ENCODE results near the gene SDE2.
"Not testable (repeated sequence)": the region's sequence is repeated elsewhere in the genome, so short reads cannot be mapped to it uniquely, and the experiment has no call there.

SDE2 gene

DNA sequence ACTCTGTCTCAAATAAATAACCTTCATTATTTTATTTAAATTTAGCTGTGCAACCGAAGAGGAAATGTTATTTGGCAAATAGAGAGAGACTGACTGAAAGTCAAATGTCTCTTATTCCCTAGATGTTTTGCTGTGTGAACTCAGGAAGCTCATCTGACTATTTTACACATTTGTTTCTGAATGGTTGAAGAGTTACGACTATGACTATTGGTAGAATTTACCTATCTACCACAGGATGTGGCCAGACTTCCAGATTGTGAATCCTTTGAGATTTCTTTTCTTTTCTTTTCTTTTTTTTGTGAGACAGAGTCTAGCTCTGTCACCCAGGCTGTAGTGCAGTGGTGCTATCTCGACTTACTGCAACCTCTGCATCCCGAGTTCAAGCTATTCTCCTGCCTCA, 5.3 kb upstream of the SDE2 start:
- DNase-seq: no peak

DNA sequence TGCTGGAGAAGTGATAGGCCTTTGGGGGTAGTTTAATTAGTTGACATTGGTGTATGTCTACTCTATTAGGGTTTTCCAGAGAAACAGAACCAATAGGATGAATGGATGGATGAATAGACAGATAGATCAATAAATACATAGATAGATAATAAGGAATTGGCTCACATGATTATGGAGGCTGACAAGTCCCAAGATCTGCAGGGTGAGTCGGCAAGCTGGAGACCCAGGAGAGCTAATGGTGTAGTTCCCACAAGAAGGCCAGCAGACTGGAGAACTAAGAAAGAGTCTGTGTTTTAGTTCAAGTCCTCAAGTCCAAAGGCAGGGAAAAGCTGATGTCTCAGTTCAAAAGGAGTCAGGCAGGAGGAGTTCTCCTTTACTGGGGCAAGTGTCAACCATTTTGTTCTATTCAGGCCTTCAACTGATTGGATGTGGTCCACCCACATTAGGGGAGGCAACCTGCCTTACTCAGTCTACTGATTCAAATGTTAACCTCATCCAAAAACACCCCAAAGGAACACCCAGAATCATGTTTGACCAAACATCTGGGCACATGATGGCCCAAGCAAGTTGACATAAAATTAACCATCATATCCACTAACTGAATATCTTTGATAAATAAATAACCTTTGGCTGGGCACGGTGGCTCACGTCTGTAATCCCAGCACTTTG, 4.5 kb upstream of the SDE2 start:
- DNase-seq: no peak

DNA sequence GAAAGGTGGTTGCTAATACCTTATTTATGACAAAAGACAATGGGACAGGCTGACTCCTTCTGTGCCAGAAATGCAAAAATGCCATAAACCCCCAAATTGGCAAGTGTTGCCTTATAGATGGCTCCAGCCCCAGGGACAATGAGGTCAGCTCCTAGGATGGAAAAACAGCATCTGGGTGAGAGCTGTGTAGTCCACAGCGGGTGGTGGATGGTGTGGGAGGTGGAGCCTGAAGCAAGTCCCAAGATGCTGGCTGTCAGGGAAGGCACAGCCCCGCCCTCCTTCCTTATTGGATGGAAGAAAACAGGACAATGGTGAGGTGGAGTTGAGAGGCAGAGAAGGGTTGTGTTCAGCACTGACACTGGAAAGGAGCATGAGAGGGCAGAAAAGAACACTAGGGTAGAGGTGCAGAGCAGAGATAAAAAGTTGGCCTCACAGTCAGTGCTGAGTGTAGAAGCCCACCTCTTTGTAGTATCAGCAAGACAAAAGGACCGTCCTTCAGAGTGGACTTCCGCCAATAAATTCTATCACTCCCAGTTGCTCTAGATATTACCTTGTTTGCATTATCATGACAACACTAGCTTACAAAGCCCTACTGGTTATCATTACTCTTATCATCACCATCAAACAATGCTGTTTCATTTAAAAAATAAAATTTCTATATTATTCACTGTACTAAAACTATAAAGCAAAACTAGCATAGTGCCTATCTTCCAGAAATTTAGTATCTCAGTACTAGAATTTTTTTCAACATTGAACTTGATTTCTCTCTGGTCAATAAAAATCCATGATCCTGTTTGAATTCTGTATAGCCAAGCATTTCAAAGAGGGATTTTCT, 3.7 kb upstream of the SDE2 start:
- DNase-seq: no peak

DNA sequence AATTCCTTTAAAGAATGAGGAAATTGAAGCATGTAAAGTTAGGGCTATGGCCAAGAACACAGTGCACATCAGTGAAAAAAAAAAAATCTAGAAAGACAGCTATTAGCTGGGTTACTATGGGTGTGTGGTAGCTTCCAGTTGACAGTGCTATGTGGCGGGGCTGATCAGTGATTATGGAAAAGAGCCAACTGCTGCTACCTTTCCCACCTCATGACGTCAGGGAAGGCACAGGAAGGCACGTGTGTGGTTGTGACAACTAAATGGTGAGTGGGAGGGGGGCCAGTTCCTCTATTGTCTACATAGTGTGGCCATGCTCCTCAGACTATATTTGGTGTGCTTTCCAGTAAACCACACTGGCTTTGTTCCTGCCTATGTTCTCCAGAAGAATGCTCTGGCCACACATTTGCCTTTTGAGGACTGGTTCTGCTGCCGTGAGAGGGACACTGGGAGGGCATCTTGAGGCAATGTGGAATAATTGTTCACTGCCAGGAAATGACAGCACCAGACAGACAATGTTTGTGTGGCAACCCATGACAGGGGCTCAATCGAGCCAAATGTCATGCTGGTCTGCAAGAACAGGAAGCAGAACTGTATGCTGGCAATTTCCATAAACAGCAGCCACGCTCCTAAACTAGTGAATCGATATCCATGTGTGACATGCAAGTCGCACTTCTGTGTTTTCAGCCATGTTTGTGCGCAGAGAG, 3.0 kb upstream of the SDE2 start:
- DNase-seq: no peak

DNA sequence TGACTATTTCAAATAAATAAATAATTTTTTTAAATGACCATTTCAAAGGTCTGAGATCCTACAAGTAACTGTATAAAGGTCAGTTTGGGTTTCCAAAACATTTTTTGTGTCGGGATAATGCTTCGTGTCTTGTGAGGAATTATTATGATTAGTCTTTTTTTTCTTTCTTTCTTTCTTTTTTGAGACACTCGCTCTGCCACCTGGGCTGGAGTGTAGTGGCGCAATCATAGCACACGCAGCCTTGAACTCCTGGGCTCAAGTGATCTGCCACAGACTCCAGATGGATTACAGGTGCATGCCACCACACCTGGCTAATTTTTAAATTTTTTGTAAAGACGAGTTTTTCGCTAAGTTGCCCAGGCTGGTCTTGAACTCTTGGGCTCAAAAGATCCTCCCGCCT, 1.9 kb upstream of the SDE2 start:
- no peak for DNase-seq

DNA sequence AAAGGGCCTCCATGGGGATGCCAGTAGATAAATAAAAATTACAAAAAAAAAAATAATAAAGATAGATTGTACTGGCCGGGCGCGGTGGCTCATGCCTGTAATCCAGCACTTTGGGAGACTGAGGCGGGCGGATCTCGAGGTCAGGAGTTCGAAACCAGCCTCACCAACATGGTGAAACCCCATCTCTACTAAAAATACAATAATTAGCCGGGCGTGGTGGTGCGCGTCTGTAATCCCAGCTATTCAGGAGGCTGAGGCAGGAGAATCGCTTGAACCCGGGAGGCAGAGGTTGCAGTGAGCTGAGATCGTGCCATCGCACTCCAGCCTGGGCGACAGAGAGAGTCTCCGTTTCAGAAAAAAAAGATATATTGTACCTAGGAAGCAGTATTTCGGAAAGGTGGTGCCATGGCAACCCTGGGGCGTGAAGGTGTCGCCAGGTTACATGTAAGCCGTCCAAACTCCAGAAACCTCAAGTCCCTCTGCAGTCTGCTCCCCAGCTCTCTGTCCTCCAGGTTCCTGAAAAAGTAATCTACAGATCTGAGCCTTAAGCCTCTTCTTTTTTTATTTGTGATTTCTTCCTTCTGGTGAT, 1.4 kb upstream of the SDE2 start:
- not testable (repeated sequence) for DNase-seq

DNA sequence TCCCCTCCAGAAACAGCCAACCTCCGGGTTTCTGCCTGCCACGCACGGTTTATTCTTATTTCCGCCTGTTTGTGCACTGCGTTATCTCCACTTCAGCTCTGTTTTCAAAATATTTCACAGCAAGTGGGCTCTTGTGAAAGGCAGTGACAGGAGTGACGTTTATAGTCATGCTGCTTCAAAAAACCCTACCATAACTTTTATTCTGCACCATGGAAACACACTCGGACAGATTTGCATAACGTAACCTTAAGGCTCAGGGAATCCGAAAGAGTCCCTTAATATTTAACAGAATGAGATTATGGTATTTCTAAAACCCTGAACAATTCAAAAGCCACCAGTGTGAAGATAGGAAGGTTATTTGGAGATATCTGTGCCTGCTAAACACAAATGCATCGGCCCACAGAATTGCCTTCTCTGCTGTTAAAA, 782 bp upstream of the SDE2 start:
- no peak for DNase-seq

DNA sequence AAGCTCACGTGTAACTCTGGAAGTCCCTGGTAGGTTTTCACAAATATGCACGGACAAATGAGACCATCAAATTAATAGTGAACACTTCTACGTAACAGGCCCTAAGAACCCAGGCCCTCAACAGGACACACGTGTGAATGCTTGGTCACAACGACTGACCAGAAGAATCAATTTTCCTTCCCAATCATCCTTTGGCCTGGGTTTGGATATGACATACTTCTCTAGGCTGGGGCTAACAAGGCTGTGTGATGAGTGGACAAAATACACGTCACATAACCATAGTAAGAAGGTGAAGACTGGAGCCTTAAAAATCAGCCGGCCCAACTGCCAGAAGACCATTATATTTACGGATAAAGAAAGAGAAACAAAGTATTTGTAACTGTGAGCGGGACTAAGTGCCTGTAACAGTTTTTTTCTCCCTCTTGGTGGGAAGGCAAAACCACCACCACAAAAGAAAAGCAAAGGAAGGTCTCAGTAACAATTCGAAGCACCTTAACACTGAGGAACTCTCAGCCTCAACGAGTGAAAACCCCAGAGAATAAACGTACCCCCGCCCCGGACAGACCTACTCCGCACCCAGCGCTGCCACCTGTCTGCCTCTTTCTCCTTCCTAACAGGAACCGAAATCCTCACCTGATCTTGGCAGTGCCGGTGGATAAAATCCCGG, 450 bp downstream of the SDE2 start:
- no peak for DNase-seq

DNA sequence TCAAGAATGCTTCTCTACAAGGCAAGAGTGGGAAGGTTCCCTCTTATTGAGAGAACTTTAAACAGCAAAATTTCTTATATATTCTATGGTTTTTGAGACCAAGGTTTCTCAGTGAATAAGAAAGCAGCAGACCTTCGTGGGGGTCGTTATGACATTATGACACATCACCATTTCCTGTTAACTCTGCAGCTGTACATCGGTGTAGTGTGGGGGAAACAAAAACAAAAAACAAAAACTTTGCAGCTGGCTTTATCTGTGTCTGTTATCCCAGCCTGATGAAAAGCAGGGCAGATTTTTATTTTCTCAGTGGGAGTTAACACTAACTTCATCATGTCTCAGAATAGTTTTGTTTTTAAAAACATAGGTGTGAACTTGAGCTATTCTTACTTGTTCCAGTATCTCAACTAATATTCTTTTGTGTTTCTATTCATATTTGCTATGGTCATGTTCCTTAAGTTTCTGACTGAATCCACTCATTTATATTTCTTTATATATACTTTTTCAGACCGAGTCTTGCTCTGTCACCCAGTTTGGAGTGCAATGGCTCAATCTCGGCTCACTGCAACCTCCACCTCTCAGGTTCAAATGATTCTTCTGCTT, 2.1 kb downstream of the SDE2 start:
- no peak for DNase-seq

DNA sequence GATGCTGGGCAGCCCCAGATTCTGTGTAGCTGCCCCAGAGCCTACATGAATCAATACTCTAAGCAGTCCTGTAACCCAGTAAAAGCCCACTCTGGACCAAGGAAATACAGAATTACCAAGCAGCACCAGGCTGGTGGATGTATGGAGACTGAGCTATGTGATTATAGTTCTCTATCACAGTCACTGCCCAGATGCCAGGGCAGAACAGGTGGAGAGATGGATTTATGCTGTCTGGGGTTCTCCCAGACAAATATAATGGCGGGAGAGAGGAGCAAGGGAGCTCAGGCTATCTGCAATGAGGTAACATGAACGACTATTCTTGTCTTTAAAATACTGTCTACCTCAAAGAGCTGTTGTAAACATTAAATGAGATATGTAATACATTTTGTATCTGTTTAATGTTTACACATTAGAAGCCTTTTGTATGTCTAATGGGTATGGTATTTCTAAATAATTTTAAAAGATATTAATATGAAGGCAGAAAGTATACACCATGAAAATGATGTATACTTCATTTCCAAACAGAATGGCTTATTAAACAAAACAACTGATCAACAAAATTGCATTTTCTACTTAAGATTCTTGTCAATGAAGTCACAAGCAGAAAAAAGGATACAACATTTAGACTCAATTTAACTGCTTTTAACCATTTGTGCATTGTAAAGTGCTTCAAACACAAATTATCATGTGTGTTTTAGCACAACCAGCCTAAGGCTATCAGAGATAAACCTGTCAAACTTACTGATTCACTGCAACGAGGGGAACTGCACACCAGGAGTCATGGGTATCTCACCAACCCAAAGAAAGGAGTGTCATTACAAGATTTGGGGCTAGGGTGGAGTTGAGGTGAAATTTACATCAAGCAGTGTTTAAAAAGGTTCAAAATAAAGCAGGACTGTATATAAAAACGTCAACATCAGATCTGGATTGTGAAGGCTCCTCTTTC, 3.0 kb downstream of the SDE2 start:
- DNase-seq: no peak

DNA sequence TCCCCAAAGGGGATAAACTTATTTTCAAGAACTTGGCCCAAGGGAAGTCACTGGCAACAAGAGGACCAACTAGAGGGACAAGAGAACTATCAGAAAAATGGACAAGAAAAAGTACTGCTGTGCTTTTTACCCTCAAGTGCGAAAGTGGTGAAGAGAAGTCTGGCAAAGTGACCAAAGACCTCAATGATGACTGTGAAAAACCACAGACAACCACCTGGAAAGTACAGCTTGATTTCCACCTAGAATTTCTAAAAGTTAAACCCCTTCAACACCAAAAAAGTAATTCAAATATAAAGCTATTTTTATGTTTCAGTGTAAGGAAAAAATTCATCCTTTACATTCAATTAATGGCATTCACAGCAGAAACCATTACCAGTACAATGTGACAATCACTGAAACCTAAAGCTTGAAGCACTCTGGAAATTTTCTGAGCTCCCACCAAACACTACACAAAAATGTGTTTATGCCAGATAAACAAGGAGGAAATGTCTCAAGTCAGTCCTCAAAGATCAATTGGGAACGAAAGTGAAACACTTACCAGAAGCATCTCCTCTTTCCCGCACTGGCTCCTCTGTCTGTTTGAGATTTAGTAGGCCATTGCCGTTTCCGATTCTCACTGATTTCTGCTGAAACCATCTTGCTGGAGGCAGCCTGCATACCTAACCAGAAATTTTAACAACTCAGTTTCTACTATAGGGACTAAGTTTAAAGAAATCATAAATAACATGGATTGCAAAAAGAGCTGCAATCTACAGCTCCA, 8.3 kb downstream of the SDE2 start:
- no peak for DNase-seq

DNA sequence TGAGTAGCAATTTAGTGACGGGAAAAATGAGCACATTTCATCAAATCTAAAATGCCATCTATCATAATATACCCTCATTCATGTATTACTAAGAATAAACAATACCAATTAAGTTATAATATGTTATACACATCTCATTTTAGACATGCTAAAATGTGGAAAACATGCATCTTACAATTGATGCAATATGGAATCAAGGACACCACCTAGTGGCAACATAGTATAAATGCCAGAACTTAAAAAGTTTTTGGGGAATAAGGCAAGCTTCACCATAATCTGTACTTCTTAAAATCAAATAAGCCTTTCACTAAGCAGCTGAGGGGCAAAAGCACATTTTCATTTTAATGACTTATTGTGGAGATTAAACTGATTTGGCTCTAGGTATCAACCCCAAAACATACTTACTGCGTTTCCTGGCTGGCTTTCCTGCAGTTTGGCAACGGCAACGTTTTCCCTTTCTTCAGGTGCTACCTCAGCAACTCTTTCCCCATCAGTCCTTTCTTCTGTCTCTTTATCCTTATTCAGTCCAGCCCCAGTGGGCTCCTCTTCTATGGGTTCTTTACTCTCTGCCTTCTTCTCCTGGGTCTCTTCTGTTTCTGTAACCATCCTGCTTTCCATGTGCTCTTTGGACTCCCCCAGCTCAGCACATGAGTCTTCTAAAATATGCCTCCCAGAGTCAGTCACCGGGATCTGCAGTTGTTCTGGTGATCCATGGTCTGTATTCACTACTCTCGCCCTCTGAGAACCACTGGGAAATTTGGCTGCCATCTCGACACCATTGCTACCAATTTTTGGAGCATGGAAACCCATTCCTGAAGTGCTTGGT, 11.4 kb downstream of the SDE2 start:
- no peak for DNase-seq

DNA sequence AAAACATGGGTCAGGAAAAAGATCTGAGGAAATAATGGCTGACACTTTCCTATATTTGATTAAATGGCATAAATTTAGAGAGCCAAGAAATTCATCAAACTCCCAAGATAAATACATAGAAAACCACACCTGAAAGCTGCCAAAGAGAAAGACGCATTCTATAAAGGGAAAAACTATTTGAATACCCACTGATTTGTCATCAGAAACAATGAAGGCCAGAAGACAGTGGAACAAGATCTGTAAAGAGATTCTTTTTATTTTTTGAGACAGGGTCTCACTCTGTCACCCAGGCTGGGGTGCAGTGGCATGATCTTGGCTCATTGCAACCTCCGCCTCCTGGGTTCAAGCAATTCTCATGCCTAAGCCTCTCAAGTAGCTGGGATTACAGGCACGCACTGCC, 17.4 kb downstream of the SDE2 start:
- DNase-seq: no peak

DNA sequence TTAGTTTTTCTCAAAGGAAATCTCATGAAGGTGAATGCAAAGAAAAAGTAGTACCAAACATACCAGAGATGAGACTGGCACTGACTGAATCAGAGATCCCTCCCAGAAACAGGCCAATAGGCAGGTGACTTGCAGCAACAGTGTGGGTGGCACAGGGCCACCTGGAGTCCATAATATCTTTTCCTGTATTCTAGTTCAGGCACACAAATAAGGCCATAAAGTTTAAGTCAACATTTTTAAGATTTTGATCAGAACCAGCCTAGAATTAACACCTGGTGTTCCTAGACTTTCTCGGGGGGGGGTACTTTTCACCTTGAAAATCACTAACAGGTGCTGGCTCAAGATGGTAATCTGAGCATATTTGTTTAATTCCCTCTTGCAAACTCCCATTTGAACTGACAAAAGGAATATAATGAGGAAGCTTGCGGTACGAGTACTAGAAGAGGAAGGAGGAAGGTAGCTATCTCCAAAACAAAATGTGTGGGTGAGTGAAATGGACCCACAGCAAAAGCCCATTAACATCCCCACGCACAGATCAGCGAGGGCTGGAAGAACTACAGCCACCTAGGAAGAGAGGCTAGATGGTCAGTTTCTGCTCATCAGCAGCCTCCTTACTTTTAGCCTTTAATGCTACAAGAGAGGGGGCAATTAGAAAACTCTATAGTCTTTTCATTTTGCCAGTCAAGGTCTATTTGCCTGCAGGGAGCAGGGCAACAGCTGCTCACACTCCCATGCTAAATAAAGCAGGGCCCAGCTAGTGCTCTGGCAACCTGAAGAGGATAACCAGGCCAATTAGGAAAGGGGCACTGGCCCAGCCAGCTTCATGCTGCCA, 18.9 kb downstream of the SDE2 start:
- DNase-seq: no peak

DNA sequence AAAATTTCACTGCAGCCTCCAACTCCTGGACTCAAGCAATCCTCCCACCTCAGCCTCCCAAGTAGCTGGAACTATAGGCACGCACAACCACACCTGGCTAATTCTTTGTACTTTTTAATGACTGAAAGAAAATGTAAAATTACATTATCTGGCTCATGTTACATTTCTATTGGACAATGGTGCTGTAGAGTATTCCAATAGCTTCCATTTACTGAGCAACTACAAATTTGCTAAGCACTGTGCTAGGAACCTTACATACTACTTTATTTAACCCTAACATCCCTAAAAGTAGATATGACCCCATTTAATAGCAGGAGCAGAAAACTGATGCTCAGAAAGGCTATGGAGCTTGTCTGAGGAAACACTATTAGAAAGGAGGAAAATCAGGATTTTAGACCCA, 19.7 kb downstream of the SDE2 start:
- no peak for DNase-seq

DNA sequence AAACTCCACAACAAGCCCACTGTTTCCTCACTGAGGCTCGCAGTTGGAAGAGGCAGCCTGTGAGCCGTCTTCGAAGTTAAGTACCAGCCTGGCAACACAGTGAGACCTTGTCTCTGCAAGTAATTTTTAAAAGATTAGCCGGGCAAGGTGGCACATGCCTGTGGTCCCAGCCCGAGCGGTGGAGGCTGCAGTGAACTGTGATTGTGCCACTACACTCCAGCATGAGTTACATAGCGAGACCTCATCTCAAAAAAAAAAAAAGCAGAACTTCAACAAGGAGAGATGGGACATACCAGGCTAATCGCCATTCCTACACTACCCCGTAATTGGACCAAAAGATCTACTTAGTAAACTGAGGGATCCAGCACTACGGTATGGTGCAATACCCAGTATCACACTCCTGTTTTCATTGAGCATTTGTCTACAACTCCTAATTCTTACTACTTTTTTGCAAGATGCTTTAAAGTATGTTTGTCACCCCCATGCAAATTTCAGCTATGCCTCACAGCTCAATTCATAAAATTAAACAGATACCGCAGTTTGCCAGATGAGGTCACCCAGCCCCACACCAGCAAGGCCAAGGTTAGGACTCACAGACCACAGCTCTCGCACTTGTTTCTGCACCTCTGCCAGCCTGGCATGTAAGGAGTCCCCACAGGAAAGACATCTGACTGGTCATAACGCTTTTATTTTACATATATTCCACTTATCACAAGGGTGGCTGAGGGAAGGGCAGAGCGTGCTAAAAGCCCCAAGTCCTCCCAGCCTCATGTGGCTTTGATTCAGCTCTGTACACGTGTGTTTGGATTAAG, 21.0 kb downstream of the SDE2 start:
- no peak for DNase-seq

DNA sequence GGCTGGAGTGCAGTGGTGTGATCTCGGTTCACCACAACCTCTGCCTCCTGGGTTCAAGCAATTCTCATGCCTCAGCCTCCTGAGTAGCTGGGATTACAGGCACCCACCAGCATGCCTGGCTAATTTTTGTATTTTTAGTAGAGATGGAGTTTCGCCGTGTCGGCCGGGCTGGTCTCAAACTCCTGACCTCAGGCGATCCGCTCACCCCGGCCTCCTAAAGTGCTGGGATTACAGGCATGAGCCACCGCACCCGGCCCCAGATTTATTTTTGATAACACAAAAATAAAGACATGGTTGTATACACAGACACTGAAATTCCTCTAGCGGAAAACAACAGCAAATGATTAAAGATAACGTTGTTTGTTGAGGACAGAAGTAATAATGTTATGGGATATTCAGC, 24.0 kb downstream of the SDE2 start:
- not testable (repeated sequence) for DNase-seq

DNA sequence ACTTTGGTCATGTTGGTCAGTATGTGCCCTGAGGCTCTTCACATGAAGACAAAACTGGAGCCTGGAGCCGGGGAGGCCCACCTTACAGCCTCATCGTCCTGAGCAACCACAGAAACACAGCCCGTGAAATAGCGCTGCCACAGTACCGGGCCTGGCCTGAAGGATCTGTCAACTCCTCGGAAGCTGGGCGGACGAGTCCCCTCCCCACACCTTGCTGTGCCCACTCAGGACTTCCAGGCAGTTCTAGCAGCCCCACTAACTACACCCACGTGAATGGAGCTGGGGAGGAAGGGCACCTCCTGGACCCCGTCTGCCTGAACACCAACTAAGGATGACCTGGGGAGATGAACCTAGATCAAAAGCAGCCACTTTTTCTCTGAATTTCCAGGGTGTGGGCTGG, 24.7 kb downstream of the SDE2 start:
- no peak for DNase-seq
